Measurements from ENCODE around the gene NTN1. TPM values are rescaled to one million over a fixed set of nuclear protein-coding genes. Genes with fewer than 3 reads are reported as not detected.

The NTN1 gene
- total RNA-seq, 1 experiment from 2014 or later: 1.2 TPM

DNA sequence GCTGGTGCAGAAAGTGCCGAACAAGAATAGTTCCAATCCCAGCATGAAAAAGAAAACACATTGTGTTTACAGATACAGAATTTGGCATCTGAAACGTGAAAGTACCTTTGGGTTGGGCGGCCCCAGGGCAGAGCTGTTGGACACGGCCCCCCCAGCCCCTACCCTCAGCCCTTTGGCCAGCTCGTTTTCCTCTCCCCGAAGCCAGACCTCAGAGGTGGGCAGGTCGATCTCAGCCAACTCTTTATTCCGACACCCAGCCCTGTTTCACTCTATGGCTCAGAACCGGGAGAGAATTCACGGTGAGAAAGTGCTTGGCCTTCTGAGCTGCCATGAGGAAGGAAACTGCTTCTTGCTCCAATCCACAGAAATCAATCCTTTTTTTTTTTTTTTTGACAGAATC is 11.3 kb downstream of the NTN1 start:
- Histone ChIP-seq H3K4me2 (ENCODE audit: insufficient read depth, insufficient read length, low read length) (no peak overlapping the region), H3K56ac (ENCODE audit: insufficient read length, low read depth, low read length) (no peak overlapping the region), H4K5ac (ENCODE audit: insufficient read length, low read depth, low read length) (no peak overlapping the region), H3K79me1 (ENCODE audit: insufficient read depth, low read depth, low read length, poor library complexity, severe bottlenecking) (no peaks in the 10 kb centered on the region), H4K91ac (ENCODE audit: insufficient read length, low read depth, low read length) (no peak overlapping the region), H3K4ac (ENCODE audit: low read depth, low read length) (no peak overlapping the region), H2AK5ac (ENCODE audit: insufficient read length, low read length) (no peak overlapping the region), H3T11ph (ENCODE audit: low read length) (no peak overlapping the region), H2BK12ac (ENCODE audit: insufficient read length, low read depth, low read length) (no peak overlapping the region), H2AFZ (ENCODE audit: low read length) (no peak overlapping the region), H2BK120ac (ENCODE audit: low read depth, low read length, poor library complexity, severe bottlenecking) (no peak overlapping the region), H3K14ac (ENCODE audit: insufficient read depth, low read length) (no peak overlapping the region), H3K79me2 (ENCODE audit: insufficient read depth, low read length) (no peaks in the 10 kb centered on the region), H3K18ac (ENCODE audit: insufficient read length, low read depth, low read length) (no peak overlapping the region), H4K8ac (replicated peaks; ENCODE audit: insufficient read length, low read depth, low read length) (no peak overlapping the region), H3K4me1 (ENCODE audit: insufficient read depth, low read length) (no peaks in the 10 kb centered on the region), H2BK15ac (ENCODE audit: low read depth, low read length) (no peak overlapping the region), H2BK5ac (ENCODE audit: insufficient read length, low read length) (no peak overlapping the region), H3K23me2 (ENCODE audit: insufficient read length, low read depth, low read length, poor library complexity, severe bottlenecking) (no peaks in the 10 kb centered on the region), H3K9ac (ENCODE audit: extremely low read depth, insufficient read length, low read length) (no peak overlapping the region), H3K23ac (ENCODE audit: insufficient read length, low read depth, low read length) (no peak overlapping the region), H3K27me3 (ENCODE audit: insufficient read depth, low read length) (no peaks in the 10 kb centered on the region), H2BK20ac (ENCODE audit: low read depth, low read length, poor library complexity, severe bottlenecking) (no peak overlapping the region), H3K27ac (ENCODE audit: insufficient read length, low read depth, low read length) (no peak overlapping the region), H3K9me3 (ENCODE audit: control insufficient read depth, low read depth, low read length) (no peaks in the 10 kb centered on the region), H4K20me1 (ENCODE audit: control insufficient read depth, insufficient read depth, insufficient read length) (no peaks in the 10 kb centered on the region)
- no peaks in the 10 kb centered on the region for H3K9me3 Mint-ChIP-seq
- H3K4me3 Mint-ChIP-seq: no peak overlapping the region
- DNase-seq: no peak
- peaks cover 15 to 20% of the 10 kb centered on the region in 2 experiments for H3K4me1 Mint-ChIP-seq
- H3K36me3 Mint-ChIP-seq (ENCODE audit: insufficient read depth in 1 of 3, low read depth in 3 of 3): no peaks in the 10 kb centered on the region
- WGBS (ENCODE audit: extremely low coverage, insufficient read length, low lambda C conversion rate): no CpG with 5 or more reads among the region's 10 CpGs
- no peak for TF ChIP-seq CTCF (conservative IDR thresholded peaks at IDR 0.05)
- peak overlapping the region in 1 of 3 experiments; percentile 37; a peak in 1 of 7 replicates for H3K27ac Mint-ChIP-seq
- H3K27me3 Mint-ChIP-seq (ENCODE audit: low read depth): peaks cover 56% of the 10 kb centered on the region
